HepG2 (cell line): Measurements from ENCODE around the gene COASY. TPM values are rescaled to one million over a fixed set of nuclear protein-coding genes. Genes with fewer than 3 reads are reported as not detected.

Experiments used
- BRD4 ChIP-seq: sonication (generic); formaldehyde crosslinking; IDR thresholded peaks from 2 replicates; pipeline ENCODE4 v1.4.0; 2020; ENCODE audit warnings: missing genetic modification reagents
- CAMTA2 ChIP-seq: sonication (generic); formaldehyde crosslinking; IDR thresholded peaks from 2 replicates; pipeline ENCODE4 v1.4.0; 2020; ENCODE audit warnings: mild to moderate bottlenecking, missing genetic modification reagents, borderline replicate concordance
- CCDC6 ChIP-seq: sonication (generic); formaldehyde crosslinking; IDR thresholded peaks from 2 replicates; pipeline ENCODE4 v1.8.1; 2022; ENCODE audit warnings: mild to moderate bottlenecking, missing genetic modification reagents, moderate library complexity
- HNRNPUL1 ChIP-seq: fragments of 200-400 bp; formaldehyde crosslinking; IDR thresholded peaks from 2 replicates; pipeline ENCODE4 v1.6.1; 2017; ENCODE audit warnings: low read depth, mild to moderate bottlenecking, low read length, moderate library complexity
- NR0B2 ChIP-seq: sonication (generic); formaldehyde crosslinking; IDR thresholded peaks from 2 replicates; pipeline ENCODE4 v1.4.0; 2020; ENCODE audit warnings: mild to moderate bottlenecking, missing genetic modification reagents
- SAFB2 ChIP-seq: sonication (generic); formaldehyde crosslinking; IDR thresholded peaks from 2 replicates; pipeline ENCODE4 v1.5.1; 2020; ENCODE audit warnings: missing genetic modification reagents, low read depth, mild to moderate bottlenecking, borderline replicate concordance
- TBX2 ChIP-seq: sonication (generic); formaldehyde crosslinking; IDR thresholded peaks from 2 replicates; pipeline ENCODE4 v1.5.0; 2020; ENCODE audit warnings: missing genetic modification reagents, mild to moderate bottlenecking, borderline replicate concordance
- ZBTB49 ChIP-seq: sonication (generic); formaldehyde crosslinking; IDR thresholded peaks from 2 replicates; pipeline ENCODE4 v1.4.0; 2020; ENCODE audit warnings: missing genetic modification reagents, borderline replicate concordance
- ZBTB8A ChIP-seq: sonication (generic); formaldehyde crosslinking; IDR thresholded peaks from 2 replicates; pipeline ENCODE4 v1.4.0; 2020; ENCODE audit warnings: mild to moderate bottlenecking, low read depth, missing genetic modification reagents, borderline replicate concordance
- ZFP82 ChIP-seq: sonication (generic); formaldehyde crosslinking; IDR thresholded peaks from 2 replicates; pipeline ENCODE4 v1.5.1; 2020; ENCODE audit warnings: mild to moderate bottlenecking, missing genetic modification reagents, borderline replicate concordance
- ZNF672 ChIP-seq: sonication (generic); formaldehyde crosslinking; IDR thresholded peaks from 2 replicates; pipeline ENCODE4 v1.8.1; 2022; ENCODE audit warnings: missing genetic modification reagents
- ZNF75D ChIP-seq: sonication (generic); formaldehyde crosslinking; IDR thresholded peaks from 2 replicates; pipeline ENCODE4 v1.8.1; 2023; ENCODE audit warnings: missing genetic modification reagents, mild to moderate bottlenecking, borderline replicate concordance
- ZNF768 ChIP-seq: sonication (generic); formaldehyde crosslinking; IDR thresholded peaks from 2 replicates; pipeline ENCODE4 v1.4.0; 2020; ENCODE audit warnings: missing genetic modification reagents
- ZNF776 ChIP-seq: sonication (generic); formaldehyde crosslinking; IDR thresholded peaks from 2 replicates; pipeline ENCODE4 v1.4.0; 2020; ENCODE audit warnings: mild to moderate bottlenecking, missing genetic modification reagents
- ZUFSP ChIP-seq: sonication (generic); formaldehyde crosslinking; IDR thresholded peaks from 2 replicates; pipeline ENCODE4 v1.9.0; 2021; ENCODE audit warnings: missing genetic modification reagents, mild to moderate bottlenecking, borderline replicate concordance
- polyA plus RNA-seq, 8 experiments: library from polyadenylated mRNA; depleted of rRNA in 3 of 8; stranded (reverse) in 7 of 8; unstranded in 1 of 8; fragments of >200 nt; fragmentation: Illumina TruSeq in 4 of 8; extraction: Trizol in 4 of 8; gene quantifications; 2 replicates each; pipeline versions ENCODE4 v1.2.1 to v1.2.3, GENCODE V29; 2011 to 2016; ENCODE audit warnings: low read depth in 4 of 8, missing spikeins in 1 of 8, mixed read lengths in 1 of 8; ENCODE audit not compliant: insufficient read depth in 1 of 8
- total RNA-seq, 5 experiments: library from RNA; depleted of rRNA; stranded (reverse); fragments of >200 nt; fragmentation: Illumina TruSeq; extraction: Trizol; gene quantifications; 2 replicates each; pipeline ENCODE4 v1.2.3, GENCODE V29; 2016; ENCODE audit warnings: low read depth in 1 of 5
- TF ChIP-seq, protein P1 (sequence below): sonication (generic); formaldehyde crosslinking; IDR thresholded peaks from 2 replicates; pipeline ENCODE4 v1.8.0; 2022; ENCODE audit warnings: missing genetic modification reagents, mild to moderate bottlenecking, moderate library complexity, borderline replicate concordance
- TF ChIP-seq, protein P2 (sequence below): sonication (generic); formaldehyde crosslinking; IDR thresholded peaks from 2 replicates; pipeline ENCODE4 v1.8.1; 2023; ENCODE audit warnings: missing genetic modification reagents, mild to moderate bottlenecking, borderline replicate concordance
- TF ChIP-seq, protein P3 (sequence below): sonication (generic); formaldehyde crosslinking; IDR thresholded peaks from 2 replicates; pipeline ENCODE4 v1.4.0; 2020; ENCODE audit warnings: missing genetic modification reagents

The COASY gene
- total and polyA plus RNA-seq, 2 of the 13 experiments (the other 11 are each of a cell fraction or from before 2014, with no cell fraction given): 90.7 to 125 TPM

GRCh38 chr17:42561897-42562387 lies at the start of gene COASY (continued):
- TF ChIP-seq, protein P1, sequence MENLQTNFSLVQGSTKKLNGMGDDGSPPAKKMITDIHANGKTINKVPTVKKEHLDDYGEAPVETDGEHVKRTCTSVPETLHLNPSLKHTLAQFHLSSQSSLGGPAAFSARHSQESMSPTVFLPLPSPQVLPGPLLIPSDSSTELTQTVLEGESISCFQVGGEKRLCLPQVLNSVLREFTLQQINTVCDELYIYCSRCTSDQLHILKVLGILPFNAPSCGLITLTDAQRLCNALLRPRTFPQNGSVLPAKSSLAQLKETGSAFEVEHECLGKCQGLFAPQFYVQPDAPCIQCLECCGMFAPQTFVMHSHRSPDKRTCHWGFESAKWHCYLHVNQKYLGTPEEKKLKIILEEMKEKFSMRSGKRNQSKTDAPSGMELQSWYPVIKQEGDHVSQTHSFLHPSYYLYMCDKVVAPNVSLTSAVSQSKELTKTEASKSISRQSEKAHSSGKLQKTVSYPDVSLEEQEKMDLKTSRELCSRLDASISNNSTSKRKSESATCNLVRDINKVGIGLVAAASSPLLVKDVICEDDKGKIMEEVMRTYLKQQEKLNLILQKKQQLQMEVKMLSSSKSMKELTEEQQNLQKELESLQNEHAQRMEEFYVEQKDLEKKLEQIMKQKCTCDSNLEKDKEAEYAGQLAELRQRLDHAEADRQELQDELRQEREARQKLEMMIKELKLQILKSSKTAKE (CRISPR knock-in tag): no peak
- TF ChIP-seq ZNF672 (CRISPR knock-in tag) (no peak), NR0B2 (no peak), ZBTB49 (CRISPR knock-in tag) (peak; percentile 66; the same call in 1 of the 2 replicates), TBX2 (CRISPR knock-in tag) (peak; percentile 82), CAMTA2 (CRISPR knock-in tag) (no peak), CCDC6 (no peak; the same call in 1 of the 2 replicates), ZNF75D (no peak), ZFP82 (peak; percentile 50; the same call in 1 of the 2 replicates), SAFB2 (no peak; the same call in 1 of the 2 replicates), ZBTB8A (CRISPR knock-in tag) (no peak), ZNF768 (no peak), BRD4 (no peak), ZUFSP (CRISPR knock-in tag) (no peak), ZNF776 (no peak), HNRNPUL1 (no peak)
- TF ChIP-seq, protein P2, sequence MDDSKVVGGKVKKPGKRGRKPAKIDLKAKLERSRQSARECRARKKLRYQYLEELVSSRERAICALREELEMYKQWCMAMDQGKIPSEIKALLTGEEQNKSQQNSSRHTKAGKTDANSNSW: no peak; the same call in 1 of the 2 replicates
- TF ChIP-seq, protein P3, sequence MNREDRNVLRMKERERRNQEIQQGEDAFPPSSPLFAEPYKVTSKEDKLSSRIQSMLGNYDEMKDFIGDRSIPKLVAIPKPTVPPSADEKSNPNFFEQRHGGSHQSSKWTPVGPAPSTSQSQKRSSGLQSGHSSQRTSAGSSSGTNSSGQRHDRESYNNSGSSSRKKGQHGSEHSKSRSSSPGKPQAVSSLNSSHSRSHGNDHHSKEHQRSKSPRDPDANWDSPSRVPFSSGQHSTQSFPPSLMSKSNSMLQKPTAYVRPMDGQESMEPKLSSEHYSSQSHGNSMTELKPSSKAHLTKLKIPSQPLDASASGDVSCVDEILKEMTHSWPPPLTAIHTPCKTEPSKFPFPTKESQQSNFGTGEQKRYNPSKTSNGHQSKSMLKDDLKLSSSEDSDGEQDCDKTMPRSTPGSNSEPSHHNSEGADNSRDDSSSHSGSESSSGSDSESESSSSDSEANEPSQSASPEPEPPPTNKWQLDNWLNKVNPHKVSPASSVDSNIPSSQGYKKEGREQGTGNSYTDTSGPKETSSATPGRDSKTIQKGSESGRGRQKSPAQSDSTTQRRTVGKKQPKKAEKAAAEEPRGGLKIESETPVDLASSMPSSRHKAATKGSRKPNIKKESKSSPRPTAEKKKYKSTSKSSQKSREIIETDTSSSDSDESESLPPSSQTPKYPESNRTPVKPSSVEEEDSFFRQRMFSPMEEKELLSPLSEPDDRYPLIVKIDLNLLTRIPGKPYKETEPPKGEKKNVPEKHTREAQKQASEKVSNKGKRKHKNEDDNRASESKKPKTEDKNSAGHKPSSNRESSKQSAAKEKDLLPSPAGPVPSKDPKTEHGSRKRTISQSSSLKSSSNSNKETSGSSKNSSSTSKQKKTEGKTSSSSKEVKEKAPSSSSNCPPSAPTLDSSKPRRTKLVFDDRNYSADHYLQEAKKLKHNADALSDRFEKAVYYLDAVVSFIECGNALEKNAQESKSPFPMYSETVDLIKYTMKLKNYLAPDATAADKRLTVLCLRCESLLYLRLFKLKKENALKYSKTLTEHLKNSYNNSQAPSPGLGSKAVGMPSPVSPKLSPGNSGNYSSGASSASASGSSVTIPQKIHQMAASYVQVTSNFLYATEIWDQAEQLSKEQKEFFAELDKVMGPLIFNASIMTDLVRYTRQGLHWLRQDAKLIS: peak; percentile 22; the same call in 1 of the 2 replicates
